Endometrial microvascular endothelial cells (primary cell): ENCODE data around the gene MICAL3. TPM values are rescaled to one million over a fixed set of nuclear protein-coding genes. Genes with fewer than 3 reads are reported as not detected.

Experiments
- in situ Hi-C: cut with HindIII; loops from 2 replicates; pipeline ENCODE4 v1.10.0; 2017; ENCODE audit warnings: low sequenced_read_pairs, low pct_unique_long_range_greater_than_20kb; ENCODE audit errors: inconsistent ontology term
- total RNA-seq: library from RNA; depleted of rRNA; stranded (reverse); fragments of >200 nt; gene quantifications from one replicate; pipeline ENCODE4 v1.2.3, GENCODE V29; 2015; ENCODE audit errors: inconsistent ontology term

MICAL3 gene
- total RNA-seq, 1 donor from 2014 or later = 20.0 TPM

DNA sequence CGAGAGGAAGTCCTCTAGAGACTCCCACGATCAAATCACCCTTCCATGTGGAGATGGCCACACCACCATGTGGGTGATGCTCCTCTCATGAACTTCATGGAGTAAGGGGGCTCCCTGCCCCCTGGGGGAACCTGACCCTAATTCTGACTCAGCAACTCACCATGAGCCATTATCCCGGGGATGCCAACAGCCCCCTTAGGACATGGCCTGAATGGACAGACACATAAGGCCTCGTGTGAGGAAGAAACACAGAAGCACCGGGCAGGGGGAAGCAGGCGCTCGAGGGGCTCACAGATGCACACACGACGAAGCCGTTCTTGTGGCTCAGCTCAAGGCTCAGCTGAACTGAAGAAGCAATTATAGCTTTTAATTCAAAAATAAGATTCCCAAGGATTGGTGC lies 150.6 kb downstream of the MICAL3 start:
- in situ Hi-C loops = no loop called here

DNA sequence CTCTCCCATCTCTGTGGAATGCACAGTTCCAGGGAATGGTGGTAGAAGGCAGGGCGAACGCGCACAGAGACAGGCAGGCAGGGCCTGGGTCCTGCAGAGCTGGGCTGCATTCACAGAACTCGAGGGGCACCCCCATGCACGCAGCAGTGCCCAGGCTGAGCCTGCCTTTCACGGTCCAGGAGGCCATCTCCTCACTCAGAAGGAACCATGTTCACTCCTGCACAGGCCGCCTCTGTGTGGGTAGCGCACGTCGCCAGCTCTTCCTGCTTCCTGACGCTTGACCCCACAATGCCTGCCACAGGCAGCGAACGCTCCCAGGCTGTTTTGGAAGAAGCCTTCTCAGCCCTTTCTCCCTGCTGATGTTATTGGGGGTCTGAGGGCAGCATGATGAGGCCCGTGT lies 151.2 kb downstream of the MICAL3 start:
- in situ Hi-C loops = no loop called here

DNA sequence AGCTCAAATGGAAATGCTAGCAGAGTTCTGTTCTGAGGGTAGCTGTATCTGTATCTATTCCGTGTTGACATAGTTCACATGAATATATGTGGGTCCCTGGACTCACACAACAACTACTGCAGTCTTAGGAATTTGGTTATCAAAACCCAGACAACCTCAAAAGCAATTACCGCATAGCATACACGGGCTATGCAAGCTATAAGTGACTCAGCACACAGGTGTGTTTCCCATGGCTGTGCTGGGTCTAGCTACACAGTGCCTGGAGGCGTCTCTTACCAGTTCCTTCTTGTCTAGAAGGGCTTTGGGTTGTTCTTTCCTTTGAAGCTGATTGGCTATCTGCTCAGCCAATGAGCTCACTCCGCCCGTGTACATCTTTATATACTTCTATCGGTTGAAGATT lies 151.9 kb downstream of the MICAL3 start:
- in situ Hi-C loops = no loop called here

DNA sequence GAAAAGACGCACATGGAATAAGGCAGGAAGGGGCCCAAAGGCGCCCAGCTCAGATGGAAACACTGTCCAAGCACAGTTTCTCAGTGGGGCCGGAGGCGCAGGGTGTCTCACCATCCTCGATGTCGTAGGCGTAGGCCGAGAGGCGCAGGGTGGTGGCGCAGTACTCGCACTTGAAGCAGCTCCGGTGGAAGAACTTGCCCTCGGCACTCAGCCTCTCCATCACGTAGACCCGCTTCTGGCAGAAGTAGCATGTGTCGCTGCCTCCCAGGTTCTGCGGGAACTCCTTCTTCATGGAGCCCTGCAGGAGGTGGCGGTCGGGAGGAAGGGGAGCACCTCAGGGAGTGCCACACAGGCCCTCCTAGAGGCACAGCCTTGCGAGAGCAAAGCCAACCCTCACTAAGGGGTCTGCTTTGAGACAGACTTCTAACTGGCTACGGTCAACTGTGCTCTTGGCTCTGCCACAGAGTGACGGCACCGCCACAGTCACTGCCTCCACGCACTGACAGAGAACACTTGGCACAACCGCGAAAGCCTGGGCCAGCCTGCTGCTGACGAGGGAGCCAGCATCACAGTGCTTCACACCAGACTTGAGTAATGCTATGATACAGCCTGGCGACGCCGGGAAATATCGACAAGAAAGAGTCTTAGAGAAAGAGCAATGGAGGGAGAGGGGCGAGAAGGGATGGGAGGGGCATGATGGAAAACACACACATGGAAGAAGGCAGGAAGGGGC lies 152.5 kb downstream of the MICAL3 start:
- in situ Hi-C loops = no loop called here

DNA sequence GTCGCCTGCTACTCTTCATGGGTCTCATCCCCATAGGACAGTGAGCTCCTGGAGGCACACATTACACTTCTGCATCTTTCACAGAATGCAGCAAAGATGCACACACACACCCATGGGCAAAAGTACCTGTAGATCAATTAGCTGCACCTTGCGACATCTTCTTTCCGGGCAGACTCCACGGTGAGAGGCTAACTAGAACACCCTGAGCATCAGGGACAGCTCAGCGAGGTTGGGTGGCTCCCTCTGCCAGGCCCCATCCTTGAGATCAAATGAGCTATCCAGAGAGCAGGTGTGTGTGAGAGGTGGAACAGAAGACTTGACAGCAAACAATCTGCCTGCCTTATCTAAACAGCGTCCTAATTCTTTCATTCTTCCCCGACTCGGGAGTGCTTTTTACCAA lies 154.0 kb downstream of the MICAL3 start:
- in situ Hi-C loops = no loop called here

DNA sequence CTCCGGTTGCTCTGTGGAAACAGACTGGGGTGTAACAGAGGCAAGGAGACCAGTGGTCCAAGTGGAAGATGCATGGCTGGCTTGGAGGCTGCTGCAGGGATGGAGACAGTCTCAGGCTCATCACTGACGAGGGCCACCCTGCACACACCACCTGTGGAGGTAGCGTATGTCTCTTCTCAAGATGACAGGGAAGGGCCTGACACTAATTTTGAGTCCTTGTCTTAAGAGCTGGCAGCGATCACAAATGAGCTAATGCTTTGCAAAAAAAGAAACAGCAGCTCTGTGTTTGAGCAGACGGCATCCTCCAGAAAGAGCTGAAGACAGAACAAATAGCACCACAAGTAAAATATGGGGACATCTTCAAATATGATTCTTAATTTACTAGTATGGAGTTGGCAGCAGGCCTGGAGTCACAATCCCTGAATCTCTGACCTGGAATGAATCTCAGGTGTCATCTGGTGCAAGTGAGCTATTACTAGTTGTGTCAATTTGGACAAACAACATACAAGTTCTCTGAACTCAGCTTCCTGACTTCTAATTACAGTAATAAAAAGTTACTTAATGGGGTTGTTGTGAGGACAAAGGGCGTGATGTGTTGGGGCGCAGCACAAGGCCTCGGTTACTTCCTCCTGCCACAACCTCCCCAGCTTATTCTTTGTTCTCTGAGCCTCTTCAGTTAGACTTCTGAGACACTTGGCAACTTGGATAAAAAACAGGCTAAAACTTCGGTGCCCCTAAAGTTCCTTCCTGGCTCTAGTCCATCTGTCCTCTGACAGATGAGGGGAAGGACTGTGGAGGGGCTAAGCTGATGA lies 154.9 kb downstream of the MICAL3 start:
- in situ Hi-C loops = no loop called here

DNA sequence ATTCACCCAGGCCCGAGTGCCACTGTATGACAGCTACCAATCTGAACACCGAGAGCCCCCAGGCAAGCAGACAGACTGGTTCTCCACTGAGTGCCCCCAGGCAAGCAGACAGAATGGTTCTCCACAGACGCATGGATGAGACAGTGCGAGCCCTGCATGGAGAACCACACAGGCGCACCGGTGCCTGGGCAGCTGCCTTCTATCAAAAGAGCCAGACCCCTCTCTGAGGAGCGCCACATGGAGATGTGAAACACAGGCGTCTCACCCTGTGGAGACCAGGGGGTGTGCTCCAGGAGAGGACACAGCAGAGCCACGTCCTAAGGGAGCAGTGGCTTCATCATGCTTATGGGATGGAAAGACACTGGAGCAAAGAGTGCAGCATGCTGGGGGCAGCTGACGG lies 155.6 kb downstream of the MICAL3 start:
- in situ Hi-C loops = no loop called here

DNA sequence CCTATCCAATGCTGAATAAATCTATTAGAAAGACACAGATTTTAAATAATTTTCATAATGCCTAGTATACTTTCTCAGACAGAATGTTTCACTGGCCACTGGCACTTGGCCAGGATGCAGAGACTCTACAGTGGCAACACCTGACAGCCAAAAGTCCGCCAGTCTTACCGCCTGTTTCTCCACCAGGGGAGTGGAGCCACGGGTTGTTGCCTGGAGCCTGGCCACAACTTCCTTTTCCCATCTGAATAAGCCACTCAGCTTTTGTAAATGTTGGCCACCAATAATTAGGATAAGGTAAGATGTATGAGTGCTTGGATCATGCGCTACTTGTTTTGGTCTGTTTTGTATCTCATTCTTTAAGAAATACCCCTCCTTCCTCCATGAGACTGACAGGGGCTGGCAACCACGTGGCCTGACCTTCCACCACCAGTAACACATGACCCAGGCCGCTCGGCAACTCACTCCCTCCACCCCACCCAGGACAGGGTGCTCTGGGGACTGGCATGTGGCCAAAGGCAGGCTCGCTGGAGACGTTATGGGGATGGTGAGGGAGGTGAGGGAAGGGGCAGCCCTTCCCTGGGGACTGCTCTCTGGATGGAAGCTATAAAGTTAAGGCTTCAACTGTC lies 157.1 kb downstream of the MICAL3 start:
- in situ Hi-C loops = no loop called here

DNA sequence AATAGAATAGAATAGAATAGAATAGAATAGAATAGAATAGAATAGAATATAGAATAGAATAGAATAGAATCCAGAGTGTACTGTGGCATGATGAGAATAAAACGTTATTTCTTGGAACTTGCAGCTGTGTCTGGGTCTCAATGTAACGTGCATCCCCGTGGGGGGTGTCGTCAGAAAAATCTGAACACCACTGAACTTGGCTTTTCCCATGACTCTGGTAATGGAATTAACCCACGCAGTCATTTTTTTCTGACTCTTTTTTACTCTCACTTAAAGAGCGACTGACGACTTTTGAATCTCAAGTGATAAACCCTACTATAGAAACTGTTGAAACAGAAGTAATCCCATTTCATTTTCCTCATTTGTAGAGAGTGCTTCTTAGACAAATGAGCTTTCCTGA lies 157.7 kb downstream of the MICAL3 start:
- in situ Hi-C loops = no loop called here

DNA sequence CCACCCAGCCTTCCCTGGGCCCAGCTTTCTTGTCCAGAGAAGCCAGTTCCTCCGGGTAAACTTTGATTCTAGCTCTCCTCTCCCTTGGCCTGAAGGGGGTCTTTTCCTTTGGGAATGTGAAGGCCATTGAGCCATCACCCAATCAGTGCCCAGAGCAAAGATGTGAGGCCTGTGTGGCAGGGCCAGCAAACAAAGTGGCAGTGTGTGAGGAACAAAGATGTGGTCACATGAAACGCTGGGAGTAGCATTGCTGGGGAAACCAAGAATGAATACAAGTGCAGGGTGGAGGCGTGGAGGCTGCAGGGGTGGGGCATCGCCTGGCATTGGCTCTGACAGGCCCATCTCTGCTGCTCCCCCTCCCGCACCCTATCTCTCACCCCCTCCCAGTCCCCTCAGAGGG lies 158.2 kb downstream of the MICAL3 start:
- in situ Hi-C loops = no loop called here

DNA sequence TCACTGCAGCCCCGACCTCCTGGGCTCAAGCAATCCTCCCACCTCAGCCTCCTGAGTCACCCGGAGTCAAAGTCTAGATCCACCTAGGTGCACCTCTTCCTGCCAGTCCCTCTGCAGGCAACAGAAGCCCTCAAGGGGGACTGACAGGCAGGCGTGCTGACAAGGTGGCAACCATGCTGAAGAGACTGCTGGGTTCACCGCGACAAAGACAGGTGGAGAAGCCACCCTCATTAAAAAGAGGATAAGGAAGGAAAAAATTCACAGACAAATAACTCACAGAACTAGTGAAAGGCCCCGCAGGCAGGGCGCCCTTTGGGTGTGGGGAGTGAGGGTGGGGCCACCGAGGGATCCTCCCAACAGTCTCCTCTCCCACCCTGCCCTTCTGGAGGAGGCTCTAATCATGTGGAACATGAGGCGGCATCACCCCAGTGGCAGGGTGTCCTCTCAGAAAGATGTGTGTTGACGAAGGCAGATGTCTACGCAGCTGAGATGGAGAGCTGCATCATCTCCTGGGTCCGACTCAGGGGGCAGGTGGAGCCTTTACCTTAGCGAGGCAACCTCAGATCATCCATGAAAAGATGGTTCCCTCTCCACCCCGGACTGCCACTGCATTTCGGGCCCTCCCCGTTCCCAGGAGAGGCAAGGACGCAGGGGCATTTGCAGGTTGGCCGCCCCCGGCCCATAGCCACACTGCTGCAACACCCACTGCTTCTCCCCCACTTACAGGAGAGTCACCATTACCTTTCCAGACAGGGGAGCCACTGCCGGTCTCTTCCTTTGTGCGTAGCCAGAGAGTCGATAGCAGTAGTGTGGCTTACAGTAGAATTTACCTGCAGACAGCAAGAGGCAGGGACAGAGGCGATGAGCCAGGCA lies 158.9 kb downstream of the MICAL3 start:
- in situ Hi-C loops = no loop called here

DNA sequence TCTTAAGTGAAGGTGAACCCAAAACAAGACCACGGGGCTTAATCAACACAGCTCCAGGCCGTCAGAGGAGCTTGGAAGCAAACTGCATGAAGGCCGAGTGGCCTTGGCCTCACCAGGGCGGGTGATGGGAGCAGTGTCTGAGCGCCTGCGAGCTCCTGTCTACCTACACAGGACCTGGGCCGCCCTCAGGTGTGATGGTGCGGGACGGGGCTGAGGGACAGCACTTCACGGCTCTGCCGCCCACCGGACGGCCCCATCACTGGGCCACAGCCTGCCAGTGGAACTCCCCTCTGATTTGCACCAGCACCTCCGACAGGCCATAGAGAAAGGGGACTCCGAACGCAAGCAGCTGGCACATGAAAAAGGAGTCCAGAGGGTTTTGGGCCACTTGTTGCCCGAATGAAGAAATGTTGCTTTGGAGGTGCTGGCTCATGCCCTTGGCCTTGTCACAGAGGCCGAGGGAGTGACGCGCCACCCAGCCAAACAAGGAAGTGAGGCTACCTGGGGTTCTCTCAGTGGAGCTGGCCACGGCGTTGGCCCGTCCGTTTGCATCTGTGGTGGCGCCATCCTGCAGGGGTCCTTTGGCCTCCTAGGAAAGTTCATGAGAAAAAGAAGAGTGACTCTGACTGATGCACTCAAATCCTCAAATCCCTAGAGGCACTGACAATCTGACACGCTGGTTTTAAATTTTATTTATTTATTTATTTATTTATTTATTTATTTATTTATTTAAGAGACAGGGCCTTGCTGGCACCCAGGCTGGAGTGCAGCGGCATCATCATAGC lies 159.8 kb downstream of the MICAL3 start:
- in situ Hi-C loops = no loop called here

DNA sequence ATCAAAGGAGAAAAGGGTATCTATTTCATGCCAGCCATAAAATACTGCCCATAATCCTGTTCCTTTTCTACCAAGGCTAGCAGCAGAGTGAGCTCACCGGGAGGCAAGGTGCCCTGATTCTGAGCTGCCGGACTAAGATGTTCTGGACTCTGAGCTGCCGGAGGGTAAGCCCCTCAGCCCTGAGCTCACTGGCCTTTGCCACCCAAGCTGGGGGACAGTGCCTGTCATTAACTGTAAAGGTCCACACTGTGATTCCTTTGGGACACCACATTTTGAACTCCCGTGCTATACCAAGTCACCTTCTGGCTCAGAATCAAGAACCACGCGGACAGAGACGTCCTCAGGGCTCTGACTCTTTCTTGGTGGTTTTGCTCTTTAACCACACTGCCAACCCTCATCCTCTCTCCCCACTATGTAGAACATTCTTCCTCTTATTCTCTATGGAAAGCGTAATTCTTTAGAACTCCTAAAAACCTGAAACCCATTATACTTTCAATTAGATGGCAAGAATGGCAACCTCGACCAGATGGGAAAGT lies 161.6 kb downstream of the MICAL3 start:
- in situ Hi-C loops = no loop called here

DNA sequence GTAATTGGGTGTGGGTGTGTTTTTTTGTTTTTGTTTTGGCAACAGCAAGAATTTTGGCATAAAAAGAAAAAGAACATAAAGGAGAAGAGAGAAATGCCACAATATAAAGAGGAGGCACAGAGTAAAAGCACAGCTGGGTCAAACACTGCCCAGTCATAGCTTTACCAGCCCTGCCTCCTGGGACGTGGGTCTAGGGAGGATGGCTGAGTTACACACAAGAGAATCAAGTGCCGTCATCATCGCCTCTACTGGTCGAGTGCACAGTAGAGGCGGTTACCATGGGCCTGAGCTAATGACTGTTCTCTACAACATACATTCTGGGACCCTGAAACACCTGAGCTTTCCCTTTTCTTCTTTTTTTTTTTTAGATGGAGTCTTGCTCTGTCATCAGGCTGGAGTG lies 162.5 kb downstream of the MICAL3 start:
- in situ Hi-C loops = no loop called here

DNA sequence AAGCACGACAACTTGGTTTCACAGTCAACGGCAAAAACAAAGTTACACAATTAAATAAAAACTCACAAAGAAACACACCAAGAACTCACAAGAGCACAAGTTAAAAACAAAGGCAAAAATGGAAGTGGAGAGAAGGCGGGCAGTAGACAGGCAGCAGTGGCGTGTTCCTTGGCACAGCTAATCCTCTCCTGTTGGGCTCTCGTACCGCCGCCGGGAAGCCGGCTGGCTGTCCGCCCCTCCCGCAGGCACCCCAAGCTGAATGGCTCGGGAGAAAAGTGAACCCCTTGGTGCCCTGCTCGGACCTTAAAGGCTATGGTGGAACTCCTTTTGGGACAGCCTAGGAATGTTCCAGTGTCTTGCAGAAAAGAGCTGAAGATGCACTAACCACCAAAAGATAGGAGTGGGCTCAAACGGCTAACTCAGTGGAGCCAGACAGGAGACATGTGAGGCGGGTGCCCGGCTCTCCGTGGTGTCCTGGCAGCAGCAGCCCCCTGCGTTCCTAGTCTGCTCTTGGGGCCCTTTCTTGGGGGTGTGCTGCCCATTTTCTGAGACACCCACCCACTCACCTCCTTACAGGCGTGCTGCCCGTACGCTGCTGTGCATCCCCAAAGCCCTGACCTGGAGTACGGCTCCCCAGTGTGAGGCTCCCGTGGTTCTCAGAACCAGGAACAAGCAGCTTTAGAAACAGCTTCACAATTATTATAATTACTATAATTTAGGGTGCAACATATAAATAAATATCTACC lies 164.0 kb downstream of the MICAL3 start:
- in situ Hi-C loops = no loop called here

DNA sequence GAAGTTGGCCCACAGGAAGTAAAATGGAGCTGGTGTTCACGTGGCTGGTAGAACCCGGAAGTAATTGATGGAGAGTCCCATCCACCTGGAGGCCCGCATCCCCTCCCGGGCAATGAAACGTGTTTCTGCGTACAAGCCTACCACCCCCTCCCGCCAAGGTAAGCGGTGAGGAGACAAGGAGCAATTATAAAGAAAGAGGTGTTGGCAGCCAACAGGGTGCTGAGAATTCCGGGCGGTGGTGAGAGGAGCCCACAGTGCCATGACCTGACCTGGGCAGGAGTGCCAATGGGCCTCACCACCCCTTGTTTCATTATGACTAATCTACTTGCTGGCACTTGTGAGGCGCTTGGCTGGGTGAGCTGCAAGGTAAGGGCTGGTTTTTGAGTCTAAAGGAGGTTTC lies 166.3 kb downstream of the MICAL3 start:
- in situ Hi-C loops = no loop called here

DNA sequence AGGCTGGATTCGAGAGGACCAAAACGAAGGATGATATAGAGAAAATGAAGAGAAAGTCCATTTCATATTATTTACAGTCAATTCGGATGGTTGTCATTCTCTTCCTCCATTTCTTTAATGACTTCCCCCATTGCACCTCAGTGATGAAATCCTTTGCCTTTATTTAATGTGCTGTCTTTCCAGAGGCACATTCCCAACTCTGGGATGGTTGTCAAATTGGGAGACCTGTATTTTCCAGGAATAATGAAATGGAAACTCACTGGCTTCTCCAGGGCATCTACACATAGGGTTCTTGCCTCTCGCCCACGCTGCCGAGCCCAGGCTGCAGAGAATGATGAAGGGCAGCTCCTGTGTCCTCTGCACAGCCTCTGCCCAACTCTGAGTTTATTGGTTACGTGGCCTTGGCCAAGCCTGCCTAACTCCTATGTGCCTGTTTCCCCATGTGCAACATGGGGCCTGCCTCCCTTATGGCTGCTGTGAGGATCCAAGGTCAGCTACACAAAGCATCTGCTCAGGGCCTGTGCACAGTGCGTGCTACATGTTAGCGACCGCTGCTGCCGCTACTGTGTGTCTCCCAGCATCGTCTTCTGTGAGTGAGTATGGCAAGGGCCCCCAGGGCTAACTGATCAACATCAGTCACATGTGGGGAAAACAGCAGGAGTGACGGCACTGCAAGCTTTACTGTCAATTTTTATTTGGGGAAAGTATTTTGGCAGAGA lies 168.6 kb downstream of the MICAL3 start:
- in situ Hi-C loops = no loop called here
